ENCODE data around the gene CCS. TPM values are rescaled to one million over a fixed set of nuclear protein-coding genes. Genes with fewer than 3 reads are reported as not detected.
A peak's percentile ranks its signal among the peaks of the same experiment; 100 is the strongest.

The CCS gene
- total RNA-seq, 1 donor from 2014 or later: 42.5 TPM

GRCh38 chr11:66557733-66558326 lies 35.2 kb upstream of the CCS start:
- TF ChIP-seq POLR2AphosphoS5 (IDR thresholded peaks at IDR 0.05; ENCODE audit: insufficient read depth in 1 of 2, low read depth in 1 of 2) (no peak), POLR2A (IDR thresholded peaks at IDR 0.05) (no peak), CTCF (IDR thresholded peaks at IDR 0.05) (no peak)
- Histone ChIP-seq H3K9me3 (no peaks in the 10 kb centered on the region), H3K4me1 (peaks cover 12% of the 10 kb centered on the region), H3K36me3 (no peaks in the 10 kb centered on the region), H3K27me3 (no peaks in the 10 kb centered on the region), H3K27ac (no peak overlapping the region), H3K4me3 (no peak overlapping the region)
- intact Hi-C loops (cut with DNase I): no loop called here
- no peak for DNase-seq (ENCODE audit: extremely low spot score in 2 of 2)

GRCh38 chr11:66559142-66559865 lies 33.7 kb upstream of the CCS start:
- peak in 1 of 2 donors; percentile 64 for DNase-seq (ENCODE audit: extremely low spot score in 2 of 2)
- H3K4me3 ChIP-seq: peak overlapping the region in 1 of 2 donors; percentile 27
- TF ChIP-seq CTCF (IDR thresholded peaks at IDR 0.05): no peak
- no peak for TF ChIP-seq POLR2AphosphoS5 (IDR thresholded peaks at IDR 0.05; ENCODE audit: insufficient read depth in 1 of 2, low read depth in 1 of 2)
- no peak for TF ChIP-seq POLR2A (IDR thresholded peaks at IDR 0.05)
- peaks cover 12% of the 10 kb centered on the region for H3K4me1 ChIP-seq
- intact Hi-C loops (cut with DNase I): no loop called here
- no peaks in the 10 kb centered on the region for H3K27me3 ChIP-seq
- no peaks in the 10 kb centered on the region for H3K9me3 ChIP-seq
- H3K36me3 ChIP-seq: no peaks in the 10 kb centered on the region
- H3K27ac ChIP-seq: no peak overlapping the region

GRCh38 chr11:66559866-66560676 lies 32.9 kb upstream of the CCS start:
- no peaks in the 10 kb centered on the region for H3K27me3 ChIP-seq
- no peaks in the 10 kb centered on the region for H3K9me3 ChIP-seq
- H3K36me3 ChIP-seq: no peaks in the 10 kb centered on the region
- H3K27ac ChIP-seq: no peak overlapping the region
- H3K4me1 ChIP-seq: peaks cover 12% of the 10 kb centered on the region
- TF ChIP-seq CTCF (IDR thresholded peaks at IDR 0.05): no peak
- no peak for TF ChIP-seq POLR2A (IDR thresholded peaks at IDR 0.05)
- TF ChIP-seq POLR2AphosphoS5 (IDR thresholded peaks at IDR 0.05; ENCODE audit: insufficient read depth in 1 of 2, low read depth in 1 of 2): no peak
- H3K4me3 ChIP-seq: no peak overlapping the region
- intact Hi-C loops (cut with DNase I): no loop called here
- DNase-seq (ENCODE audit: extremely low spot score in 2 of 2): no peak

- intact Hi-C loops (cut with DNase I): no loop called here
- TF ChIP-seq CTCF (IDR thresholded peaks at IDR 0.05) (no peak), POLR2A (IDR thresholded peaks at IDR 0.05) (no peak), POLR2AphosphoS5 (IDR thresholded peaks at IDR 0.05; ENCODE audit: insufficient read depth in 1 of 2, low read depth in 1 of 2) (no peak)
- Histone ChIP-seq H3K9me3 (no peaks in the 10 kb centered on the region), H3K4me3 (no peak overlapping the region), H3K4me1 (peaks cover 12% of the 10 kb centered on the region), H3K27me3 (no peaks in the 10 kb centered on the region), H3K36me3 (no peaks in the 10 kb centered on the region), H3K27ac (no peak overlapping the region)
- no peak for DNase-seq (ENCODE audit: extremely low spot score in 2 of 2)
Measured at GRCh38 chr11:66561178-66561974, 31.6 kb upstream of the CCS start.

Data from vagina (tissue), 2 donors.